Tongue (tissue), 2 donors: ENCODE measurements around the gene KCNJ4. TPM values are rescaled to one million over a fixed set of nuclear protein-coding genes. Genes with fewer than 3 reads are reported as not detected.
A peak's percentile ranks its signal among the peaks of the same experiment; 100 is the strongest.

Experiments used
- DNase-seq: peaks from one replicate; pipeline ENCODE4 v3.0.0-alpha.2; 2015
- total RNA-seq: library from RNA; depleted of rRNA; stranded (reverse); fragments of >200 nt; gene quantifications from one replicate; pipeline ENCODE4 v1.2.3, GENCODE V29; 2014

The KCNJ4 gene
- total RNA-seq, 1 donor from 2014 or later = not detected

DNA sequence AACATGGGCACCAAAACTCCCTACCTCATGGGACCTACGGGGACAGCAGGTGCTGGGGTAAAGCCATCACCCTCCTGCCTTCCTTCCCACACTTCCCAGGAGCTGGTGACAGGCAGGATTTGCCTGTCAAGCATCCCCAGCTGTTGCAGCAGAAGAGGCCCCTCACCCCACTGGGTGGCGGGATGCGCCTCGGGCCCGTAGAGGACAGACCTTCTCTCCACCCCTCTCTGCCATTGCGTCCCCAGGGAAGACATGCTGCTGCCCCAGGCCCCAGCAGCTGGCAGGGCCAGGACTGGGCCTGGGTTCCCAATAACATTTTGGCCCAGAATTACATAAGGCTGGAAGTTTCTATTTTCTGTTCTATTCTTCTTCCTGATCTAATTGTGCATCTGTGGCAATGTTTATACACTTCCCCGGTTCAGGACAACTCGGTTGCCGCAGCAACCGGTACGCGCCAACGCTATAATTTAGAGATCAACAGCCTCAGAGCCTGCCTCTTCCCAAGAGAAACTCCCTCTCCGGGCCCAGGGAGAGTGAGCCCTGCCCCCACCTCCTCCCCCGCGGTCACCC, 25.4 kb downstream of the KCNJ4 start:
- DNase-seq = peak; percentile 80

DNA sequence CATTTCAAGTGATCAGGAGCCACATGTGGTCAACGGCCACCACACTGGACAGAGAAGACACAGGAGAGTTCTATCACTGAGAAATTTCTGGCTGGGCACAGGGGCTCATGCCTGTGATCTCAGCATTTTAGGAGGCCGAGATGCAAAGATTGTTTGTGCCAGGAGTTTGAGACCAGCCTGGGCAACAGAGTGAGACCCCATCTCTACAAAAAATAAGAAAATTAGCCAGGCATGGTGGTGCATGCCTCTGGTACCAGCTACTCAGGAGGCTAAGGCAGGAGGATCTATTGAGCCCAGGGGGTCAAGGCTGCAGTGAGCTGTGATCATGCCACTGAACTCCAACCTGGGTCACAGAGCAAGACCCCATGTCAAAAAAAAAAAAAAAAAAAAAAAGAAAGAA, 26.3 kb downstream of the KCNJ4 start:
- DNase-seq = no peak

DNA sequence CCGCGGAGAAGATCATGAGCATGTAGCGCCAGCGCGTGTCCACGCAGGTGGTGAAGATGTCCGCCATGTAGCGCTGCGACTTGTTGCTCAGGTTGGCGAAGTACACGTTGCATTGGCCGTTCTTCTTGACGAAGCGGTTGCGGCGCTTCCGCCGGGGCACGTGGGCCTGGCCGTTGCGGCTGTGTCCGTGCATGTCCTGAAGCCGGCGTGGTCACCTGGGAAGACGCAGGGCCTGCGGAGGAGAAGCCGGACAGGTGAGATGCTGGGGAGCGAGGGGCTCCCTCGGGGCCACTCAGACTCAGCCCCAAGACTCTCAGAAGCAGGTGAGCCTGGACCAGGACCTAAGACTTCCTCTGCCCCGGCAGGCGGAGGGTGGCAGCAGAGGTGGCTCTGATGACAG, 27.1 kb downstream of the KCNJ4 start:
- no peak for DNase-seq

DNA sequence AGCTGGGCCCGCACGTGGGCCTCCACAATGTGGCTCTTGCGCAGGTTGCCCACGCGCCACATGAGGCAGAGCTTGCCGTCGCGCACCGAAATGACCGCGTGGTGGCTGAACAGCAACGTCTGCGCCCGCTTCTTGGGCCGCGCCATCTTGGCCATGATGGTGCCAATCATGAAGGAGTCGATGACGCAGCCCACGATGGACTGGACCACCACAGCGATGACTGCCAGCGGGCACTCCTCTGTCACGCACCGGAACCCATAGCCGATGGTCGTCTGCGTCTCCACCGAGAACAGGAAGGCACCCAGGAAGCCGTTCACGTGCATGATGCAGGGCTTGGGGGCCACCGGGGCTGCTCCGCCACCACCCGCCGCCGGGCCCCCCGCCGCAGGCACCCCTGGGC, 27.5 kb downstream of the KCNJ4 start:
- no peak for DNase-seq

DNA sequence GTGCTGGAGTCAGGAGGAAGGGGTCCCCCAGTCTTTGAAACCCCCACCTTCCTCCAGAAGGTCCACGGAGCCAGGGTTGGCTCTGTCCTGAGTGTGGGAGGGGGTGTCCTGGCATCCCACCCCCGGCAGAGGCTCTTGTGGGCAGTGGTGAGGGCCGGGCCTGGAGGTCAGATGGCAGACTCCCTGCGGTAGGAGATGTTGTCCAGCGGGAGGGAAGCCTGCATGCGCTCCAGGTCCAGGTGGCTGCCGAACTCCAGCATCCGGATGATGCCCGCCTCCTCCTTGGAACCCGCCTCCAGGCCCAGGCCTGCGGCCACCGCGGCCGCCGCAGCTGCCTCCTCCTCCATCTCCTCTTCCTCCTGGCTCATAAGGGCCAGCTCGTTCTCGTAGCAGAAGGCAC, 28.4 kb downstream of the KCNJ4 start:
- DNase-seq = no peak

DNA sequence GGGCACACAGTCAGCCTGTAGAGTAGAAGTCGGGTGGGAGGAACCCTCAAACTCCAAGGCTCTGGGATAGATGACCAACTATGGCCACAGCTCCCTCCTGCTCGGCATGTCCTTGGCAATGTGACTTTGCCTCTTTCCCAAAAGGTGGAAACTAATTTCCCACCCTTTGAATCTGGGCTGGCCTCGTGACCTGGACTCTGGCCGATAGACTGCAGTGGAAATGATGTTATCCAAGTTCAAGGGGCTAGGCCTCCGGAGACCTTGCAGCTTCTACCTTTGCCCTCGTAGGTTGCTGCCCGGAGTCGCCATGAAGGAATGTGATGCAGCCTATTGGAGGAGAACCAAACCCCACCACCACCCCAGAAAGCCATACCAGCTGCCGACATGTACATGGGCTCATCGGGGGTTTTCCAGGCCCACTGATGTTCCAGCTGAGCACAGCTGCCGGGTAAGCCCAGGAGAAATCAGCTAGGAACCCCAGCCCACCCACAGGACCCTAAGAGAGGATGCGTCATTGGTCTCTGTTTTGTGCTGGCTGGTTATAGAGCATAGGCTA, 30.4 kb downstream of the KCNJ4 start:
- DNase-seq = no peak

DNA sequence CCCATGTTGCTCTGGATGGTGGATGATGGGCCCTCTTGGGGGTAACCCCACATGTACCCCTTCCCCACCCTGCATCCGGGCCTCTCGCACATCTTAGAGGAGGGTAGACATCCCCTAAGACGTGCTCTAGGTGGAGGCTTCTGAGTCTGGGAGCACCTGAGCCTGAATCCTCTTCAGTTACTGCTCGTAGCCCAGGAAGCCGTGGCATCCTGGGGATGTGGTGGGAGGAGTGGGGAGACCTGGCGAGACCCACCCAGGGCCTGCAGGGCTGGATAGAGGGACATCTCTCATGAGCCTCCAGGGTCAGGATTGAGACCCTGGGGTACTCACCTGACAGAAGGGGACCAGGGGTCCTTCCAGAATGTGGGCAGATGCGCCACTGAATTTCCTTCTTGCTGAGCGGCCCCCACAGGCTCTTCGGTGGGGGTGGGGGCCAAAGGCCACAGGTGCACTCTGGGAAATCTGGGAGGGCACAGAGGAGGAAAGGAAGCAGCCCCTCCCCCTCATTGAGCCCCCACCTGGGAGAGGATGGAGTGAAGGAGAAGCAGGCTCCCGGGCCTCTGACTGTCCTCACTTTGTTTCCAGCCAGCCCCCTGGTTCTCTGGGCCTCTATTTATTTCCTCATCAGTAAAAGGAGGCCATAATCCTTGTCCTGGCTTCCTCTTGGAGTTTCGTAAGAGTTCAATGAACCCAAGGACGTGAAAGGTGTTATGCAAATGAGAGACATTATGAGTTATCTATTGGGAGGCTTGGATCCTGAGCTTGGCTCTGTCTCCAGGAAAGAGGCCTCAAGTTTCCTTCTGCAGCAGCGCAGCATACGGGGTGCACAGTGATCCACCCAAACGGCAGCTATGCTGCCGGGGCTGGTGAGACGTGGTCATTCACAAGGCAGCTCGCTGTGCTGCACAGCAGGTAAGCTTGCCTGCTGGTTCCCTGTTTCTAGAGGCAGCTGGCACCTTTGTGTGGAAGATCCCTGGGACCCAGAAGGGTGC, 31.2 kb downstream of the KCNJ4 start:
- no peak for DNase-seq

DNA sequence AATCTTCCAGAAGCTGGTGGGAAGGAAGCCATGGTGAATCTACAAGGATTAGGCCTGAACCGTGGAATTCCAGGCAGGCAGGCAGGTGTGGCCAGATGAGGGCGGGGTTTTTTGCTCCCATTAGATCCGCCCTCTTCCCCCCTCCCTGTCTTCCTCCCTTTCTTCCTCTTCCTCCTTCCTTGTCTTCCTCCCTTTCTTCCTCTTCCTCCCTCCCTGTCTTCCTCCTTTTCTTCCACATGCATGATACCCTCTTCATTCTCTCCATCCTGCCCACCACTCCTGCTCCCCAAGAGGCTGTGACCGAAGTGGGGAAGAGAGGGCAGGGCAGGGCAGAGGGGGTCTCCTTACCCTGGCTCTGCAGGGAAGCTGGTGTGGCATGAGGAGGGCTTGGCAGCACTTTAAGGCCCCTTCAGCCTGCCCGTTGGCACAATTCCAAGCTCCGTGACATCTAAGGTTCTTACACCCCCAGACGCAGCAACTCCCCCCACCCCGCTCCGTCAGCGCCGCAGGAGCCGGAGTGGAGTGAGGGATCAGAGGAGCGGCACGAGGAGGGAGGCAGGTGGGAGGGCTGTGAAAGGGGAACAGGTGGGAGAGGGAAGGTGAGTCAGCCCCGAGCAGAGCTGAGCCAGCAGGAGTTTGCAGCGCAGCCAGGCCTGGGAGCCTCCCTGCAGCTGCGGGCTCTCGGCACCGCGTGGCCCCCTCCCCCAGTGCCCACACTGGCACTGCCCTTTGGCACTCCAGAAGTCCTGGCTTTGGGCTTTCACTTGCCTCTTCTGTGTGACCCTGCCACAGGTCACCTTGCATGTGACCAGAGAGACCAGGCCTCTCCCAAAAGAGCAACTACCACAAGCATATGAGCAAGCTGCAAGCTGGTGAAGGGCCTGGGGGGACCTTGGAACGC, 32.1 kb downstream of the KCNJ4 start:
- peak; percentile 48 for DNase-seq

DNA sequence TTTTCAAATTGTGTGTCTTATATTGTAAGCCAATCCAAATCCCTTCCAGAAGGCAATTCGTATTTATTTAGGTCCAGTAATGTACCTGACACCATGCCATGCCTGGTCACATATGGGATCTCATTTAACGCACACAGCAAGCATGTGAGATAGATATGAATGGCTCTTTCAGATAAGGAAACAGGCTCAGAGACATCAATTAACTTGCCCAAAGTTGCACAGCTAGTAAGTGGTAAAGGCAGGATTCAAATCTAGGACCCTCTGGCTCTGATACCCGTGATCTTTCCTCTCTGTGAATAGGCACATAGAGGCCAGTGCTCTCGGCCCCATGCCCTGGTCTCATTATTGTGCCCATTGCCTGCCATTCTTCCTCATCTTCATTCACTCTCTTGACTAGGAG, 34.3 kb downstream of the KCNJ4 start:
- DNase-seq = no peak

DNA sequence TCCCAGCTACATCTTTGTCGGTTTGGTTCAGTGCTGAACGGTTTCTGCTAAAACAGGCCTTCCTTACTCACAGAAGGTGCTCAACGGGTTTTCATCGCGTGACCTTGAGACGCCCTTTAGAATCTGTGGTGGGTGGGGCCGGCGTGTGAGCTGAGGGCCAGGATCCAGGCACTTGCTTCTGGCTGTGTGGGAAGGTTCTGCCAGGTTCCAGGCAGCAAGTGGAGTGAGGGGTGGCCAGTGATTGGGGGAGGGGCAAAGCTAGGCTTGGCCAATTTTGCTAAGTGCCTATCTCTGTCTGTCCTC, 35.2 kb downstream of the KCNJ4 start:
- no peak for DNase-seq

DNA sequence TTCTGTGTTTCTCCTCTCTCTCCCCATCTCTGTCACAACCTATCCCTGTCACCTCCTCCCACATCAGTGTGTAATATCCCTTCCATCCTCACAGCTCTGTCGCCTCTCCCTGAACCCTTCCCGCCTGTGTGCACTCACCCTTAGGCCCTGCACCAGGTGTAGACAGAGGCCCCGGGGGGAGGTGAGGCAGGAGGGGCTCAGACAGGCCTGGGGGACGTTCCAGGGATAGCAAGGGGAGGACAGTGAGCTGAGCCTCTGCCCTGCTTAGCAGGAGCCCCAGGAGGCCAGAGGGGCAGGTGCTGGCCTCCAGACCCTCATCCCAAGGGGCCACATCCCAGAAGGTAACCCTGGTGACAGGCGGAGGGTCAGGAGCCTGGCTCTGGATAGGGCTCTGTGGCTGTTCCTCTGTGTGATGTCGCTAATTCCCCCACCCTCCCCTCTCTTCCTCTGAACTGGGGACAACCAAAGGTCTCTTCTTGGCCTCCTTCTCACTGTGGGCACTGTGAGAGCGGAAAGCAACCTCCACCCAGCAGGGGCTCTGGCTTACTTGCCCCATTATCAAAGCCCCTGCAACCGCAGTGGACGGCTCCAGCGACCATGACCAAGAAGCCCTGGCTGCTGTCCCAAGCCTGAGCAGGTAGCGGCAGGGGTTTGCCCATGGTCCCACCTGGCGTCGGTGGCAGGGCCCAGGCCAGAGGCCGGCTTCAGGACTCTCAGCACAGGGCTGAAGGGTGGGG, 35.7 kb downstream of the KCNJ4 start:
- no peak for DNase-seq

DNA sequence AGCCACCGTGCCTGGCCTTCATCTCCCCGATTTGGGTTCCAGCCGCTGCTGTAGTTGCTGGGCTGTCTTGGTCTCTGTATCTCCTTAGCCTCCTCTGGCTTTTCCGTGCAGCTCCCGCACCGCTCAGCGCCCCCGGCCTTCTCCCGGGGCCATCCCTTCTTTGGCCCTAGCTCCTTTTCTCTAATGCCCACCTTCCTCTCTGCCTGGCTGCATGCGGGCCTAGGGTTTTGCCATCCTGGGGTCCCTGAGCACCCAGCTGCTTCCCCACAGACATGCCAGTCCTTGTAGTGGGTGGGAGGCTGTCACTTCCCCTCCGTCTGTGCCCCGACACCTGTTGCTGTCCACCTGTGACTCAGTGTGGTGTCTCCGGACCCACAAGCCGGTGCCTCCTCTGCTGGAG, 36.4 kb downstream of the KCNJ4 start:
- DNase-seq = no peak

DNA sequence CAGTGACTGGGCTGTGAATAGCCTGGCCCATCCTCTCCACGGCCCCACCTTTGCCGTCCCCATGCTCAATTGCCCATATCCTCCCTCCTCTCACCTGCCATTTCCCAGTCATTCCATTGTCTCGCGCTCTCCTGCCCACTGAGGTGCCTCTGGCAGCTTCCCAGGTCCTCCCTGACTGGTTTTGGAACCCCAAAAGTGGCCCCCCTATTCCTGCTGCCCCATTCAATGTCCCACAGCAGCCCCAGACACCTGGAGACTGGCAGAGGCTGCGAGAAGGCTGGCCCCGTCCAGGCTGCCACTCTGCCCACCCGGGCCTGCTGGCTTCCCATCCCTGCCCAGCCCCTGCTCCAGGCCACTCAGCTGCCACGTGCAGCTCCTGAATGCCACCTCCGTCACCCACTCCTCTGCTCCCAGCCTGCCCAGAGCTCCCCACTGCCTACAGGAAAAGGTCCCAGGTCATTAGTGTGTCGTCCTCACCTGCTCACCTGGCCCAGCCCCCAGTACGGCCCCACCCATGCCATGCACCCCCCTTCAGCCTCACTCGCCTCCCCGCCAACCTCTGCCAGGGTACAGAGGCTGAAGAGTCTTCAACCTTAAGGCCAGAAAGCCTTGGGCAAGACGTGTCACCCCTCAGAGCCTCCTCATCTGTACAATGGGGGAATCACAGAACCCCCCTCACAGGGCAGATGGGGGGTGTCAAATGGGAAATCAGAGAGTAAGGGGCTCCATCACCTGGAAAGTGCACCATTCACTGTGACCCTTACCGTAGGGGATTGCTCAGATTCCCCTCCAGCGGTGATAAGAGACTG, 37.5 kb downstream of the KCNJ4 start:
- DNase-seq = no peak

DNA sequence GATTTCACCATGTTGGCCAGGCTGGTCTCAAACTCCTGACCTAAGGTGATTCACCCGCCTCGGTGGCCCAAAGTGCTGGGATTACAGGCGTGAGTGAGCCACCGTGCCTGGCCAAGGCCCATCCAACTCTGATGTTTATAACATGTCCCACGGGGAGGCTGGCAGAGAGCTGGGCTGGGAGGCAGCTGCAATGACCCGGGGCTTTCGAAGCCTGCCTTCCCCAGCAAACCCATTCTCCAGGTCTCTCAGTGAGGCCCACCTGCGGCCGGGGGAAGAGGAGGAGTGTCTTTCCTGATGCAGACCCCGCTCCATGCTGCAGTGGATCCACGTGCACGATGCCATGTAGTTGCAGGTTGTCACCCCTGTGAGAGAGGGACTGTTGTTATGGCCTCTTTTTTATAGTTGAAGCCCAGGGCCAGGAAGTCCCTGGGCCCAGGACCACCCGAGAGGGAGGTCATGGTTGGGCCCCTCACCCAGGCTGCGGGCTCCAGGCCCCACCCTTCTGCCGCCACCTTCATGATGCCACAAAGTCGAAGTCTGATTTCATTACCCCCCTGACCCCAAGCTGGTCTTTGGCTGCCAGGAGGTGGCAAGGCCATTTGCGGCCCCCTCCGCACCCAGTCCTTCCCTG, 38.3 kb downstream of the KCNJ4 start:
- DNase-seq = no peak

DNA sequence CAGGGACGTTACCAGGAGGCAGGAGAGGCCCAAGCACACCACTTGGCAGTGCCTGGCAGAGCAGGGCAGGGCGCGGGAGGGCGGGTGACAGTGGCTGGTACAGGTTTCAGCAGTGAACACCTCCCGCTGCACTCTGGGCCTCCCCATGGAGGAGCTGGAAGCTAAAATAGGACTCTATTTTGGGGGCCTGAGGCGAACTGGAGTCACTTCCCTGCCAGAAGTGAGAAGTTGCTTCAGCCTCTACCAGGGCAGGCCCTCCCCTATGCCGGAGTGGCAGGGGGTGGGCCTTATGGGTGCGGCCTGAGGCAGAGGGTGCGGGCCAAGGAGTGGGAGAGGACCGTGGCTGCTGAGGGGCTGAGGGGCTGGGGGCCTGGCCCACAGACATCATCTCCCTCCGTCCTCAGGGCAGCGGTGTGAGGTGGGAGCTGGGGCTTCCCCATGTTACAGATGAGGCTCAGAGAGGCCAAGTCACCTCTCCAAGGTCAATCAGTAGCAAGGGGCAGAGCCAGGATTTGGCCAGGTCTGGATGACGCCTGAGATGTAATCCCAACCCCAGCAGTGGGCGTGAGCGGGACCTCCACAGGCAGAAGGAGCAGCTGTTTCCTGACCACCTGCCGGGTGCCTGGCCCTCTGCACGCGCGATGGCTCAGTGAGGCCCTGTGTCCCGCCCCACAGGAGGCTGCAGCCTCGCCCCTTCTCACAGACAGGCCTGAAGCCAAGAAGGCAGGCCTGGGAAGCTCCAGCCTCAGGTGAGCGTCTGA, 39.3 kb downstream of the KCNJ4 start:
- peak; percentile 61 for DNase-seq

DNA sequence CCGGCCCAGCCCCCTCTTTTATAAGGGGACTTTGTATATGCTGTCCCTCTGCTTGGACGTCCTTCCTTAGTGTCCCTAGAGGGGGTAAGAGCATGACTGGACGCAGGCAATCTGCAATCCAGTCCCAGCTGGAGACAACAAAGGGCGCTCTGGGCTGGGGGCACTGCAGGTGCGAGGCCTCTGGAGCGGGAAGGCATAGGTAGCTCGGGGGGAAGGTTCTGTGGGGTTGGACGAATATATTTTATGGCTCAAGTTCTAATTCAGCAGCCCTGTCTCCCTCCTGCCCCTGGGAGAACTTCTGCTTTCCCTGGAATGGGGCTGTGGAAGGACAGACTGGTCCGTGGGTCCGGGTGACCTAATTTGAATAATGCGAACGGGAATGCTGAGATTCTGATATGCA, 40.0 kb downstream of the KCNJ4 start:
- DNase-seq = no peak

DNA sequence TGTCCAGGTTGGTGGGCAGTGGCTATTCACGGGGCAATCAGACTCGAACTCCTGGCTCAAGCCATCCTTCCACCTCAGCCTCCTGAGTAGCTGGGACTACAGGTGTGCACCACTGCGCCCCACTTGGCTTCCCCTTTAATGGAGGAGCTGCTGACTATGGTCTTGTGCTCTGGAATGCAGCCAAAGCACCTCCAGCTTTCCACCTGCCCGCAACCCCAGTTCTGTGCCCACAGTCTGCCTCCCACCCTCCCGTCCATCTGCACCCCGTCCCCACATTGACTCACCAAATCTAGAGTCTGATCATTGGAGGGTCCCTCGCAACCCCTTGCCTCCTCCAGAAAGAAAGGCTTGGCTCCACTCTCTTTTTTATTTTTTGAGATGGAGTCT, 41.0 kb downstream of the KCNJ4 start:
- no peak for DNase-seq

DNA sequence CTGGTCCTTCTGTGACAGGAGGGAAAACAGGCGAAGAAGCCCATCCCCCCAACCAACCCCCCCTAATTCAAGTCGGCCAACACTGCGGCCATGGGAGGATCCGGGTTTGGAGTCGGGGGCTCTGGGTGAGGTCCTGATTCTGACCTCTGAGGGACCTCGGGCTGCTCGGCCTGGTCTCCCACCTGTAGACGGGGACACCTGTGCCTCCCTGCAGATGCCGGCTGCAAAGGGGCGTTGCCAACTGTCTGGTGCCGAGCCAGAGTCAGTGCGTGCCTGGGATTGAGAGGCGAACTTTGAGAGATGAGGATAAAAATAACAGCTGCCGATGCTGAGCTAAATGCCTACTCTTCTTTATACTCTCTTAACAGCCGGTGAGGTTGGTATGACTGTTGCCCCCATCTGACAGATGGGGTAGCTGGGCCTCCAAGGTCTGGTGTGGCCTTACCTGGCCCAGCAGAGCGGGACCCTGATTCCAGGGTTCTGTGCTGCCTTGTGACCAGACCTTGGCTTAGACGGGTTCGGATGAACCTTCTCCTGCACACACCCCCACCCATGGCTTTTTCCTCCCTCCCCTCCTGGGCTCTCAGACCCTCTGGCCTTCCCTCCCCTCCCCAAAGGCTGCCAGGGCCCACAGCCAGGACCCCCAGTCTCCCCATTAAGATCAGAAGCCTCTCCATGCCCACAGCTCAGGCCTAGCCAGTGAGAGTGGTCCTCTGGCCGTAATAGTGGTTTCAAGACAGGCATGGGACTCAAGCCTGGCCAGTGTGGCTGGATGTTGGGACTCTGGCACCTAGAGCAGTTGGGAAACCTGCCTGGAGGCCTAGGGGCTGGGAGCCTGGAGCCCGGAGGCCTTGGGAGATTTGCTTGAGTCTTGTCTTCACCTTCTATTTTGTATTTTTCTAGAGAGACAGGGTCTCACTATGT, 41.7 kb downstream of the KCNJ4 start:
- DNase-seq = peak; percentile 85
